Heart right ventricle (tissue), 16 donors: ENCODE measurements around the gene GANAB. TPM values are rescaled to one million over a fixed set of nuclear protein-coding genes. Genes with fewer than 3 reads are reported as not detected.

Experiments used
- ATAC-seq, 8 donors: fragments of 200-7000 bp; cut with Tn5 transposase; one replicate each; pipeline ENCODE4 v1.9.1; 2020; ENCODE audit warnings: mild to moderate bottlenecking in 8 of 8, moderate library complexity in 8 of 8, moderate number of reproducible peaks in 1 of 8
- DNase-seq, 2 donors: peaks; one replicate each; pipeline ENCODE4 v3.0.0-alpha.2; 2020
- H3K27ac ChIP-seq, 10 donors: fragments of 200-600 bp; sonication (generic) in 2 of 10; one replicate each; pipeline versions ENCODE4 v1.5.0 to v1.8.0; 2020 to 2022; ENCODE audit warnings: mild to moderate bottlenecking in 3 of 10
- H3K27me3 ChIP-seq, 7 donors: fragments of 200-600 bp; one replicate each; pipeline ENCODE4 v1.8.0; 2021 to 2022; ENCODE audit warnings: mild to moderate bottlenecking in 2 of 7
- H3K36me3 ChIP-seq, 9 donors: fragments of 200-600 bp; sonication (generic) in 1 of 9; one replicate each; pipeline versions ENCODE4 v1.5.0 to v1.8.0; 2020 to 2022; ENCODE audit warnings: mild to moderate bottlenecking in 2 of 9
- H3K4me1 ChIP-seq, 9 donors: fragments of 200-600 bp; sonication (generic) in 1 of 9; one replicate each; pipeline versions ENCODE4 v1.5.0 to v1.8.0; 2020 to 2022; ENCODE audit warnings: mild to moderate bottlenecking in 4 of 9
- H3K4me3 ChIP-seq, 10 donors: fragments of 200-600 bp; sonication (generic) in 2 of 10; one replicate each; pipeline versions ENCODE4 v1.5.0 to v1.8.0; 2020 to 2022; ENCODE audit warnings: mild to moderate bottlenecking in 7 of 10, moderate library complexity in 2 of 10
- H3K9me3 ChIP-seq, 11 donors: fragments of 200-600 bp in 10 of 11; sonication (generic) in 2 of 11; one replicate each; pipeline versions ENCODE4 v1.5.0 to v1.8.0; 2013 to 2022; ENCODE audit warnings: mild to moderate bottlenecking in 2 of 11, control low read depth in 1 of 11, moderate library complexity in 1 of 11
- CTCF ChIP-seq, 9 donors: fragments of 200-600 bp; sonication (generic) in 2 of 9; IDR thresholded peaks; one replicate each; pipeline versions ENCODE4 v1.5.0 to v1.8.0; 2021 to 2022; ENCODE audit warnings: antibody characterized with exemption in 9 of 9, mild to moderate bottlenecking in 5 of 9, moderate library complexity in 1 of 9
- WGBS, 2 donors: extraction: QIAGEN DNeasy Blood & Tissue Kit; methylation state at CpG; one replicate each; pipeline ENCODE4 v1.1.7; 2013; ENCODE audit warnings: inconsistent platforms in 1 of 2; 5-methylcytosine and 5-hydroxymethylcytosine counted together
- intact Hi-C, 10 donors: fragments of 100-400 bp; cut with DNase I; formaldehyde crosslinking; loops; one replicate each; pipeline versions ENCODE4 v1.11.1 to v1.14.2; 2022
- polyA plus RNA-seq, 2 donors: library from polyadenylated mRNA; stranded (reverse); fragments of 200-250 nt; gene quantifications; one replicate each; pipeline ENCODE4 v1.2.3, GENCODE V29; 2013
- total RNA-seq, 10 donors: library from RNA; stranded (reverse); fragmentation: NEBNext Ultra II Directional in 3 of 10; extraction: Animal tissue kit (Norgen Biotek cat#: 25700) in 3 of 10; gene quantifications; one replicate each; pipeline versions ENCODE4 v1.2.1 to v1.2.4, GENCODE V29; 2021 to 2023
- donor health status: Arrhythmogenic right ventricular cardiomyopathy.
- donor health status: ischemic (EF 13 %, LVEDD 7.1; RV severe dilation, severe dysfunction).
- donor health status: healthy with polysubstance abuse.
- donor health status: DM: no; HTN: yes; CAD: no.
- donor health status: DM: no; HTN: no; CAD: no.
- donor health status: ischemic (EF 25% LVEDD 6.9; RV normal size, moderate dysfunction).
- donor health status: ischemic (EF 25% LVEDD 5.7; RV mildly dilated, moderate dysfunction).
- donor health status: healthy.
- donor health status: DM: yes; HTN: yes; CAD: no.
- donor health status: Ischemic cardiomyopathy.
- donor health status: ischemic (EF 35%, LVEDD 5.7; RV mildly dilated, moderate dysfunction).
- donor health status: nonischemic (EF 11% LVEDD 7.7; RV severe dilation, severe dysfunction).
- donor health status: DM: yes; HTN: yes; CAD: no.
- donor health status: PGD.
- donor health status: ischemic (EF 29% LVEDD 5.4; RV normal size, mild dysfunction).
- donor health status: nonischemic (EF 23%, LVEDD 6.1; RV moderate dilation, normal function).

Gene GANAB
- total and polyA plus RNA-seq, 12 donors = 53.2 to 148 (median 92.3) TPM

- Histone ChIP-seq H3K27ac (no peak overlapping the region), H3K36me3 (peaks cover 0 to 74% (median 8%) of the 10 kb centered on the region in 9 donors), H3K4me3 (no peak overlapping the region), H3K27me3 (no peaks in the 10 kb centered on the region), H3K4me1 (peaks cover 13 to 42% (median 28%) of the 10 kb centered on the region in 9 donors), H3K9me3 (no peaks in the 10 kb centered on the region)
- intact Hi-C loops = loop anchor here in 1 of 10 donors (10.0 kb wide), 1 partner anchor 227 kb away; the partner anchor contains the start of genes STX5, TEX54 and WDR74
- WGBS, 2 donors = 69 to 79% methylated on average over 4 of the region's 4 CpGs
- DNase-seq (no peak), ATAC-seq (no peak)
- no peak for TF ChIP-seq CTCF (IDR thresholded peaks at IDR 0.05)
These were observed 38.7 kb downstream of the GANAB start for GRCh38 chr11:62607714-62608113.

GRCh38 chr11:62605902-62606301, 40.5 kb downstream of the GANAB start:
- DNase-seq (no peak), ATAC-seq (no peak)
- no peak overlapping the region for H3K4me3 ChIP-seq
- H3K9me3 ChIP-seq = no peaks in the 10 kb centered on the region
- 94 to 95% methylated on average over 15 of the region's 15 CpGs for WGBS, 2 donors
- intact Hi-C loops = loop anchor here in 1 of 10 donors (10.0 kb wide), 1 partner anchor 229 kb away; the partner anchor contains the start of genes STX5, TEX54 and WDR74
- TF ChIP-seq CTCF (IDR thresholded peaks at IDR 0.05) = no peak
- peaks cover 12 to 39% (median 28%) of the 10 kb centered on the region in 9 donors for H3K4me1 ChIP-seq
- no peaks in the 10 kb centered on the region for H3K27me3 ChIP-seq
- no peak overlapping the region for H3K27ac ChIP-seq
- peaks cover 0 to 74% (median 8%) of the 10 kb centered on the region in 9 donors for H3K36me3 ChIP-seq

- Histone ChIP-seq H3K9me3 (no peaks in the 10 kb centered on the region), H3K4me3 (no peak overlapping the region), H3K27ac (no peak overlapping the region), H3K36me3 (peaks cover 0 to 71% (median 8%) of the 10 kb centered on the region in 9 donors), H3K4me1 (peaks cover 12 to 38% (median 28%) of the 10 kb centered on the region in 9 donors), H3K27me3 (no peaks in the 10 kb centered on the region)
- TF ChIP-seq CTCF (IDR thresholded peaks at IDR 0.05) = no peak
- intact Hi-C loops = loop anchor here in 1 of 10 donors (10.0 kb wide), 1 partner anchor 229 kb away; the partner anchor contains the start of genes STX5, TEX54 and WDR74
- 82 to 95% methylated on average over 3 to 6 of the region's 6 CpGs for WGBS, 2 donors
- no peak for DNase-seq
- no peak for ATAC-seq
These were observed 40.9 kb downstream of the GANAB start for GRCh38 chr11:62605467-62605866.

- 80 to 86% methylated on average over 13 of the region's 13 CpGs for WGBS, 2 donors
- H3K4me1 ChIP-seq = peaks cover 15 to 40% (median 28%) of the 10 kb centered on the region in 9 donors
- TF ChIP-seq CTCF (IDR thresholded peaks at IDR 0.05) = no peak
- H3K36me3 ChIP-seq = peaks cover 0 to 65% (median 8%) of the 10 kb centered on the region in 9 donors
- no peaks in the 10 kb centered on the region for H3K9me3 ChIP-seq
- intact Hi-C loops = loop anchor here in 2 of 10 donors (5.0 to 10.0 kb wide), 2 partner anchors 63 to 230 kb away; partner anchors contain the start of genes C11orf98 (in 1 of the 2), CSKMT (in 1 of the 2), STX5 (in 1 of the 2) and TEX54 (in 1 of the 2)
- H3K27ac ChIP-seq = no peak overlapping the region
- H3K4me3 ChIP-seq = no peak overlapping the region
- no peaks in the 10 kb centered on the region for H3K27me3 ChIP-seq
- DNase-seq (no peak), ATAC-seq (no peak)
These were observed 41.8 kb downstream of the GANAB start for GRCh38 chr11:62604460-62605120.
